GM23338 (cell line): ENCODE measurements around the gene ACYP1. TPM values are rescaled to one million over a fixed set of nuclear protein-coding genes. Genes with fewer than 3 reads are reported as not detected.

ENCODE experiments used
- ATAC-seq: fragments of 200-7000 bp; cut with Tn5 transposase; 3 replicates; pipeline ENCODE4 v1.9.1; 2020
- DNase-seq: peaks from one replicate; pipeline ENCODE4 v3.0.0-alpha.2; 2015; ENCODE audit warnings: low spot score
- H2AFZ ChIP-seq: fragments of 200-600 bp; sonication (generic); 2 replicates; pipeline ENCODE4 v1.8.0; 2016; ENCODE audit warnings: antibody characterized with exemption, mild to moderate bottlenecking, moderate library complexity
- H3F3A ChIP-seq: fragments of 200-600 bp; sonication (generic); replicated peaks from 2 replicates; pipeline ENCODE4 v1.8.0; 2017; ENCODE audit warnings: antibody characterized with exemption, mixed run types, low read depth
- H3K27ac ChIP-seq: fragments of 200-600 bp; sonication (generic); 2 replicates; pipeline ENCODE4 v1.6.1; 2016; ENCODE audit warnings: low read depth
- H3K27me3 ChIP-seq: fragments of 200-600 bp; sonication (generic); 2 replicates; pipeline ENCODE4 v1.8.0; 2016; ENCODE audit warnings: mild to moderate bottlenecking, mixed run types, moderate library complexity; ENCODE audit not compliant: insufficient read depth
- H3K36me3 ChIP-seq: fragments of 200-600 bp; sonication (generic); 2 replicates; pipeline ENCODE4 v1.8.0; 2016; ENCODE audit warnings: mild to moderate bottlenecking; ENCODE audit not compliant: insufficient read depth
- H3K4me1 ChIP-seq: fragments of 200-600 bp; sonication (generic); 2 replicates; pipeline ENCODE4 v1.8.0; 2016; ENCODE audit warnings: mild to moderate bottlenecking, moderate library complexity; ENCODE audit not compliant: insufficient read depth
- H3K4me2 ChIP-seq: fragments of 200-600 bp; sonication (generic); 2 replicates; pipeline ENCODE4 v1.7.1; 2017; ENCODE audit warnings: mixed run types
- H3K4me3 ChIP-seq: fragments of 200-600 bp; sonication (generic); 2 replicates; pipeline ENCODE4 v1.6.1; 2016; ENCODE audit warnings: mixed run types
- H3K79me2 ChIP-seq: fragments of 200-600 bp; sonication (generic); replicated peaks from 2 replicates; pipeline ENCODE4 v1.8.0; 2017; ENCODE audit warnings: mild to moderate bottlenecking; ENCODE audit not compliant: insufficient read depth
- H3K9me2 ChIP-seq: fragments of 200-600 bp; sonication (generic); 2 replicates; pipeline ENCODE4 v1.8.0; 2017; ENCODE audit not compliant: insufficient read depth
- H4K20me1 ChIP-seq: fragments of 200-600 bp; sonication (generic); replicated peaks from 2 replicates; pipeline ENCODE4 v1.8.0; 2017; ENCODE audit warnings: mild to moderate bottlenecking; ENCODE audit not compliant: insufficient read depth
- H3K27ac Mint-ChIP-seq: 2 replicates; pipeline ENCODE4 v1.8.0; 2020; ENCODE audit warnings: inconsistent platforms, mild to moderate bottlenecking, moderate library complexity, mixed read lengths
- H3K27me3 Mint-ChIP-seq: 3 replicates; pipeline ENCODE4 v1.8.0; 2022; ENCODE audit warnings: low read depth, mild to moderate bottlenecking, moderate library complexity, mixed read lengths, inconsistent platforms; ENCODE audit not compliant: insufficient read depth, poor library complexity
- H3K36me3 Mint-ChIP-seq: 3 replicates; pipeline ENCODE4 v1.8.0; 2021; ENCODE audit warnings: low read depth, mild to moderate bottlenecking, inconsistent platforms, moderate library complexity, mixed read lengths
- H3K4me1 Mint-ChIP-seq: 3 replicates; pipeline ENCODE4 v1.8.0; 2020; ENCODE audit warnings: mild to moderate bottlenecking, inconsistent platforms, mixed read lengths
- H3K4me3 Mint-ChIP-seq: 3 replicates; pipeline ENCODE4 v1.8.0; 2021; ENCODE audit warnings: moderate library complexity, mild to moderate bottlenecking, inconsistent platforms, mixed read lengths
- H3K9me3 Mint-ChIP-seq: 3 replicates; pipeline ENCODE4 v1.8.0; 2020; ENCODE audit warnings: moderate library complexity, mild to moderate bottlenecking, inconsistent platforms, mixed read lengths
- CREB1 ChIP-seq: fragments of 250-450 bp; sonication (Bioruptor Pico); IDR thresholded peaks from 2 replicates; pipeline ENCODE4 v1.5.0; 2020; ENCODE audit warnings: low read depth, mild to moderate bottlenecking, moderate library complexity
- CTCF ChIP-seq, 2 experiments: fragments of 200-600 bp in 1 of 2; sonication (generic) in 1 of 2; conservative IDR thresholded peaks; 2 replicates each; pipeline versions ENCODE4 v1.5.1 to v1.6.1; 2016 to 2017; ENCODE audit warnings: antibody characterized with exemption in 2 of 2, low read depth in 2 of 2, mild to moderate bottlenecking in 2 of 2, moderate library complexity in 1 of 2
- ETS1 ChIP-seq: IDR thresholded peaks from 2 replicates; pipeline ENCODE4 v1.6.1; 2016; ENCODE audit warnings: antibody characterized with exemption
- EZH2 ChIP-seq: fragments of 200-600 bp; sonication (generic); IDR thresholded peaks from one replicate; pipeline ENCODE4 v1.8.0; 2017; ENCODE audit warnings: antibody characterized with exemption, mild to moderate bottlenecking, low read depth; ENCODE audit not compliant: unreplicated experiment
- EZH2phosphoT487 ChIP-seq: fragments of 200-600 bp; sonication (generic); IDR thresholded peaks from one replicate; pipeline ENCODE4 v1.8.1; 2018; ENCODE audit warnings: antibody characterized with exemption; ENCODE audit not compliant: unreplicated experiment
- JUNB ChIP-seq: IDR thresholded peaks from one replicate; pipeline ENCODE4 v1.6.1; 2016; ENCODE audit warnings: antibody characterized with exemption; ENCODE audit not compliant: unreplicated experiment
- REST ChIP-seq: IDR thresholded peaks from one replicate; pipeline ENCODE4 v1.6.1; 2018; ENCODE audit warnings: antibody characterized with exemption; ENCODE audit not compliant: unreplicated experiment
- STAT1 ChIP-seq: IDR thresholded peaks from one replicate; pipeline ENCODE4 v1.6.1; 2016; ENCODE audit warnings: antibody characterized with exemption; ENCODE audit not compliant: unreplicated experiment
- ZNF331 ChIP-seq: fragments of 250-450 bp; sonication (Bioruptor Pico); IDR thresholded peaks from 2 replicates; pipeline ENCODE4 v1.5.0; 2020; ENCODE audit warnings: low read depth, mild to moderate bottlenecking, moderate library complexity
- ZNF462 ChIP-seq: fragments of 250-450 bp; sonication (Bioruptor Pico); IDR thresholded peaks from 2 replicates; pipeline ENCODE4 v1.5.0; 2020; ENCODE audit warnings: mild to moderate bottlenecking, moderate library complexity
- polyA plus RNA-seq: library from polyadenylated mRNA; unstranded; fragments of >200 nt; fragmentation: Nextera tagmentation; extraction: Ambion mirVana; gene quantifications from 2 replicates; pipeline ENCODE4 v1.2.1, GENCODE V29; 2016
- total RNA-seq: library from RNA; depleted of rRNA; stranded (reverse); fragments of >200 nt; shearing (Covaris generic); gene quantifications from 2 replicates; pipeline ENCODE4 v1.2.3, GENCODE V29; 2014

The ACYP1 gene
- total and polyA plus RNA-seq, 2 experiments from 2014 or later = 18.4 to 104 TPM

- no peak for DNase-seq
- no peak overlapping the region for H3K4me3 ChIP-seq
- no peak overlapping the region for H3K27ac ChIP-seq
- H3F3A ChIP-seq = no peaks in the 10 kb centered on the region
- H3K4me1 Mint-ChIP-seq = no peaks in the 10 kb centered on the region
- H3K27me3 Mint-ChIP-seq = no peaks in the 10 kb centered on the region
- H3K9me2 ChIP-seq = no peaks in the 10 kb centered on the region
- H3K4me1 ChIP-seq = no peaks in the 10 kb centered on the region
- H3K27ac Mint-ChIP-seq = no peak overlapping the region
- H3K27me3 ChIP-seq = no peaks in the 10 kb centered on the region
- H3K4me2 ChIP-seq = no peak overlapping the region
- no peaks in the 10 kb centered on the region for H3K79me2 ChIP-seq
- peaks cover 29% of the 10 kb centered on the region for H3K36me3 Mint-ChIP-seq
- H4K20me1 ChIP-seq = no peaks in the 10 kb centered on the region; the same call in 1 of the 2 replicates
- peaks cover 7% of the 10 kb centered on the region; the same call in 1 of the 2 replicates for H3K36me3 ChIP-seq
- TF ChIP-seq EZH2phosphoT487 (no peak), STAT1 (no peak), ZNF462 (CRISPR knock-in tag) (no peak), REST (no peak), ZNF331 (CRISPR knock-in tag) (no peak), CTCF (conservative IDR thresholded peaks at IDR 0.05; ENCODE audit: low read depth in 2 of 2) (no peak), ETS1 (no peak), EZH2 (no peak), JUNB (no peak), CREB1 (CRISPR knock-in tag) (no peak)
- H3K4me3 Mint-ChIP-seq = no peak overlapping the region
- ATAC-seq = no peak
- no peaks in the 10 kb centered on the region for H3K9me3 Mint-ChIP-seq
- H2AFZ ChIP-seq = no peak overlapping the region
These were observed 52.3 kb downstream of the ACYP1 start for GRCh38 chr14:75011356-75011994.
